ENCODE data around the gene SERGEF. TPM values are rescaled to one million over a fixed set of nuclear protein-coding genes. Genes with fewer than 3 reads are reported as not detected.

SERGEF gene
- total RNA-seq, 2 donors from 2014 or later, result 29.9 to 39.4 TPM

GRCh38 chr11:17802491-17802890 is 210.4 kb downstream of the SERGEF start:
- 93% methylated on average over 4 of the region's 4 CpGs for WGBS
- intact Hi-C loops (cut with DNase I), result no loop called here
- DNase-seq (ENCODE audit: low spot score), result no peak

GRCh38 chr11:17801166-17801565 is 211.7 kb downstream of the SERGEF start:
- H3K4me1 ChIP-seq (replicated peaks), result no peaks in the 10 kb centered on the region
- H3K27me3 ChIP-seq (replicated peaks; ENCODE audit: insufficient read depth), result no peaks in the 10 kb centered on the region
- H3K9me3 ChIP-seq, result no peaks in the 10 kb centered on the region
- H3K4me3 ChIP-seq, result no peak overlapping the region
- no peak for TF ChIP-seq POLR2AphosphoS5 (IDR thresholded peaks at IDR 0.05)
- TF ChIP-seq POLR2A (IDR thresholded peaks at IDR 0.05), result no peak
- TF ChIP-seq, protein P1, sequence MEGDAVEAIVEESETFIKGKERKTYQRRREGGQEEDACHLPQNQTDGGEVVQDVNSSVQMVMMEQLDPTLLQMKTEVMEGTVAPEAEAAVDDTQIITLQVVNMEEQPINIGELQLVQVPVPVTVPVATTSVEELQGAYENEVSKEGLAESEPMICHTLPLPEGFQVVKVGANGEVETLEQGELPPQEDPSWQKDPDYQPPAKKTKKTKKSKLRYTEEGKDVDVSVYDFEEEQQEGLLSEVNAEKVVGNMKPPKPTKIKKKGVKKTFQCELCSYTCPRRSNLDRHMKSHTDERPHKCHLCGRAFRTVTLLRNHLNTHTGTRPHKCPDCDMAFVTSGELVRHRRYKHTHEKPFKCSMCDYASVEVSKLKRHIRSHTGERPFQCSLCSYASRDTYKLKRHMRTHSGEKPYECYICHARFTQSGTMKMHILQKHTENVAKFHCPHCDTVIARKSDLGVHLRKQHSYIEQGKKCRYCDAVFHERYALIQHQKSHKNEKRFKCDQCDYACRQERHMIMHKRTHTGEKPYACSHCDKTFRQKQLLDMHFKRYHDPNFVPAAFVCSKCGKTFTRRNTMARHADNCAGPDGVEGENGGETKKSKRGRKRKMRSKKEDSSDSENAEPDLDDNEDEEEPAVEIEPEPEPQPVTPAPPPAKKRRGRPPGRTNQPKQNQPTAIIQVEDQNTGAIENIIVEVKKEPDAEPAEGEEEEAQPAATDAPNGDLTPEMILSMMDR (IDR thresholded peaks at IDR 0.05), result no peak
- 95% methylated on average over 4 of the region's 4 CpGs for whole genome bisulfite sequencing
- DNase-seq (ENCODE audit: low spot score), result no peak
- H3K36me3 ChIP-seq, result no peaks in the 10 kb centered on the region
- H3K27ac ChIP-seq, result no peak overlapping the region
- intact Hi-C loops (cut with DNase I), result no loop called here

More at GRCh38 chr11:17802491-17802890, 210.4 kb downstream of the SERGEF start:
- H3K36me3 ChIP-seq, result no peaks in the 10 kb centered on the region
- H3K27me3 ChIP-seq (replicated peaks; ENCODE audit: insufficient read depth), result no peaks in the 10 kb centered on the region
- TF ChIP-seq, protein P1 (IDR thresholded peaks at IDR 0.05), result no peak
- TF ChIP-seq POLR2A (IDR thresholded peaks at IDR 0.05) (no peak), POLR2AphosphoS5 (IDR thresholded peaks at IDR 0.05) (no peak)
- H3K27ac ChIP-seq, result no peak overlapping the region
- H3K4me3 ChIP-seq, result no peak overlapping the region
- no peaks in the 10 kb centered on the region for H3K9me3 ChIP-seq
- H3K4me1 ChIP-seq (replicated peaks), result no peaks in the 10 kb centered on the region

DNA sequence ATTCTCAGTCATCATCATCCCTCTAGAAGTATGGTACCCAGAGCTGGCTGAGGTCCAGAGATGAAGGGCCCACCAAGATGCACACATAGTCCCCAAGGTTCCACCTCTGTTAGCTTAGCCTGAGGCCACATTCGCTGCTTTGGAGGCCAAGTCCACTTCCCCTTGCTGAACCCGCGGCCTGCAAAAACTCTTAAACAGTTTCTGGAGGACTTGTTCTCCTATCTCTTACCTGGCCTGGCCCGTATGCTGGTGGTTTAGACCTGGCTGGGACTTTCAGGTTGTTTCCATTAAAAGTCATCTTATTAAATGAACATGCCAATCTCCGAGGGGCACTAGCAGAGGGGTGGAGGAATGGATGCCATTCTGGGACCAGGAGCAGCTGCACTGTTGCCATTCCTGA is 213.7 kb downstream of the SERGEF start:
- no peaks in the 10 kb centered on the region for H3K4me1 ChIP-seq (replicated peaks)
- no peak overlapping the region for H3K27ac ChIP-seq
- H3K4me3 ChIP-seq, result no peak overlapping the region
- no peaks in the 10 kb centered on the region for H3K27me3 ChIP-seq (replicated peaks; ENCODE audit: insufficient read depth)
- intact Hi-C loops (cut with DNase I), result no loop called here
- H3K9me3 ChIP-seq, result no peaks in the 10 kb centered on the region
- no peaks in the 10 kb centered on the region for H3K36me3 ChIP-seq
- no peak for TF ChIP-seq POLR2A (IDR thresholded peaks at IDR 0.05)
- TF ChIP-seq POLR2AphosphoS5 (IDR thresholded peaks at IDR 0.05), result no peak
- TF ChIP-seq, protein P1 (IDR thresholded peaks at IDR 0.05), result no peak
- WGBS, result 94% methylated on average over 5 of the region's 5 CpGs
- no peak for DNase-seq (ENCODE audit: low spot score)

- H3K27me3 ChIP-seq (replicated peaks; ENCODE audit: insufficient read depth), result no peaks in the 10 kb centered on the region
- no peaks in the 10 kb centered on the region for H3K4me1 ChIP-seq (replicated peaks)
- TF ChIP-seq, protein P1 (IDR thresholded peaks at IDR 0.05), result no peak
- TF ChIP-seq POLR2A (IDR thresholded peaks at IDR 0.05) (no peak), POLR2AphosphoS5 (IDR thresholded peaks at IDR 0.05) (no peak)
- WGBS, result 84% methylated on average over 3 of the region's 3 CpGs
- H3K4me3 ChIP-seq, result no peak overlapping the region
- H3K27ac ChIP-seq, result no peak overlapping the region
- H3K9me3 ChIP-seq, result no peaks in the 10 kb centered on the region
- intact Hi-C loops (cut with DNase I), result no loop called here
- no peaks in the 10 kb centered on the region for H3K36me3 ChIP-seq
- DNase-seq (ENCODE audit: low spot score), result no peak
Measured at GRCh38 chr11:17798716-17799115, 214.1 kb downstream of the SERGEF start.

GRCh38 chr11:17798253-17798652 is 214.6 kb downstream of the SERGEF start:
- intact Hi-C loops (cut with DNase I), result no loop called here
- no peaks in the 10 kb centered on the region for H3K9me3 ChIP-seq
- WGBS, result 35% methylated on average over 6 of the region's 6 CpGs
- no peaks in the 10 kb centered on the region for H3K27me3 ChIP-seq (replicated peaks; ENCODE audit: insufficient read depth)
- TF ChIP-seq, protein P1 (IDR thresholded peaks at IDR 0.05), result no peak
- TF ChIP-seq POLR2A (IDR thresholded peaks at IDR 0.05), result no peak
- TF ChIP-seq POLR2AphosphoS5 (IDR thresholded peaks at IDR 0.05), result peak; percentile 56
- H3K36me3 ChIP-seq, result no peaks in the 10 kb centered on the region
- no peaks in the 10 kb centered on the region for H3K4me1 ChIP-seq (replicated peaks)
- H3K27ac ChIP-seq, result no peak overlapping the region
- DNase-seq (ENCODE audit: low spot score), result peak; percentile 35
- no peak overlapping the region for H3K4me3 ChIP-seq

Measured in prostate gland (tissue), 2 donors.